ENCODE results near the gene CYP19A1.
A peak's percentile ranks its signal among the peaks of the same experiment; 100 is the strongest.

CYP19A1 gene

DNA sequence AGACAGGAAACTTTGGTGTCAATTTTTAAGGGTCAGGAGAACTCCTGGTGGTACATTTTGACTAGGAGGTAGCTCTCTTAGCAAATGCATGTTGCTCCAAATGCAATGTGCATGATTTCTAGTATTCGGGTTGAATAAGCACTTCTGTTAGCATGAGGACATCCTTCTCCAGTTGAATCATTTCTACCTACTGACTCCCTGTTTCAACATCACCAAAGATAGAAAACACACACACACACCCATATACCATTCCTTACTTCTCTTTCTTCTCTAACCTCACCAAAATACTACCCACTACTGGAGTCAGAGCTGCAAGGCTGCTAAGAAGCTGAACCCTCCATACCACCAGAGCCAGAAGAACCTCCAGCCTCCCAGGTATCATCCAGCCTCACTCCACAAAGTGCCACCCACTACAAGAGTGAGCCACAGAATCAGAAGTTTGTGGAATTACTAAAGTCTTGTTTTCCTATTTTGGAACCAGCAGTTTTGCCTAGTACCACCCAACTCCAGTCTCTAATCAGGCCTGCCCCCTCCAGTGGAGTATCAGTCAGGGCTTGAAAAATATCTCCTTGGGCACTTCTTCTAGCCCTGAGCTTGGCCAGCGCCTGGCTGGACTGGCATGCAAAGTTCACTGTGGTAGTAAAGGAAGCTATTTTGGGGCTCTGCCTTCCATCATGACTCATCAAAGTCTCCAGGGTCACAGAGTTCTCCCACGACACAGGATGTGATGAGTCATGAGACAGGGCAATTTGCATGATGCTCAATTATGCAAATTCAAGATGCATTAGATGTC is 110.3 kb downstream of the CYP19A1 start:
- Histone ChIP-seq H3K4me1 (ENCODE audit: insufficient read depth, poor library complexity, severe bottlenecking) (peaks cover 22% of the 10 kb centered on the region), H3K36me3 (ENCODE audit: low read depth) (no peaks in the 10 kb centered on the region), H3K4me3 (ENCODE audit: severe bottlenecking) (no peak overlapping the region), H3K27me3 (ENCODE audit: insufficient read depth, poor library complexity, severe bottlenecking) (no peaks in the 10 kb centered on the region), H3K27ac (ENCODE audit: poor library complexity, severe bottlenecking) (no peak overlapping the region), H3K9me3 (ENCODE audit: severe bottlenecking) (no peaks in the 10 kb centered on the region)
- TF ChIP-seq, protein P1, sequence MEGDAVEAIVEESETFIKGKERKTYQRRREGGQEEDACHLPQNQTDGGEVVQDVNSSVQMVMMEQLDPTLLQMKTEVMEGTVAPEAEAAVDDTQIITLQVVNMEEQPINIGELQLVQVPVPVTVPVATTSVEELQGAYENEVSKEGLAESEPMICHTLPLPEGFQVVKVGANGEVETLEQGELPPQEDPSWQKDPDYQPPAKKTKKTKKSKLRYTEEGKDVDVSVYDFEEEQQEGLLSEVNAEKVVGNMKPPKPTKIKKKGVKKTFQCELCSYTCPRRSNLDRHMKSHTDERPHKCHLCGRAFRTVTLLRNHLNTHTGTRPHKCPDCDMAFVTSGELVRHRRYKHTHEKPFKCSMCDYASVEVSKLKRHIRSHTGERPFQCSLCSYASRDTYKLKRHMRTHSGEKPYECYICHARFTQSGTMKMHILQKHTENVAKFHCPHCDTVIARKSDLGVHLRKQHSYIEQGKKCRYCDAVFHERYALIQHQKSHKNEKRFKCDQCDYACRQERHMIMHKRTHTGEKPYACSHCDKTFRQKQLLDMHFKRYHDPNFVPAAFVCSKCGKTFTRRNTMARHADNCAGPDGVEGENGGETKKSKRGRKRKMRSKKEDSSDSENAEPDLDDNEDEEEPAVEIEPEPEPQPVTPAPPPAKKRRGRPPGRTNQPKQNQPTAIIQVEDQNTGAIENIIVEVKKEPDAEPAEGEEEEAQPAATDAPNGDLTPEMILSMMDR (IDR thresholded peaks at IDR 0.05; ENCODE audit: poor library complexity, severe bottlenecking) = no peak
- DNase-seq (ENCODE audit: low spot score) (no peak), ATAC-seq (ENCODE audit: low read depth) (peak; percentile 76)

DNA sequence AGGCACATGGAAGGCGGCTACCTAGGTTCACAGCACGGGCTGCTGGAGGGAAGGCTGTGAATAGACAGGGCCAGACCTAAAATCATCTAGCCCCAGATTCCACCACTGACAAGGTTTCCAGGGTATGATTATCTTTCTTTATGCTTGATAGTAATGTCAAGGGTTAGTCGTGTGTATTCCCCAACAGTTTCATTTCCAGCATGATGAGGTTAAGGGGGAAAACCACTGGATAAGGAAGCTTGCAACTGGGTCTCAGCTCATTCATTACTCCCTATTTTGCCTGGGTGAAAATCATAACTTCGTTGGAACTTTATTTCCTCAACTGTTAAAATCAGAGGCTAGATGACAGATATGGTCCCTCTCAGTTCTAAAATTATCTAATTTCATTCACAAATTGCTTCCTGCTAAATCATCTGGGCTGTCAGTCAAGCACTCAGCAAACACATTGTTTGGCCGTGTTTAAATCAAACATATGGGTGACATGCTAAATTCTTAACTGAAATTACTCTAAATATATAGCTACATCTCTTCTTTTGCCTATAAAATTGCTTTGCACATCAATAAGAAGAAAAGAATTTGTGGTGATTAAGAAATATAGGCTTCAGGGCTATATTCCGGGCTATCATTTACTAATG is 111.7 kb downstream of the CYP19A1 start:
- peaks cover 22% of the 10 kb centered on the region for H3K4me1 ChIP-seq (ENCODE audit: insufficient read depth, poor library complexity, severe bottlenecking)
- ATAC-seq (ENCODE audit: low read depth) = no peak

DNA sequence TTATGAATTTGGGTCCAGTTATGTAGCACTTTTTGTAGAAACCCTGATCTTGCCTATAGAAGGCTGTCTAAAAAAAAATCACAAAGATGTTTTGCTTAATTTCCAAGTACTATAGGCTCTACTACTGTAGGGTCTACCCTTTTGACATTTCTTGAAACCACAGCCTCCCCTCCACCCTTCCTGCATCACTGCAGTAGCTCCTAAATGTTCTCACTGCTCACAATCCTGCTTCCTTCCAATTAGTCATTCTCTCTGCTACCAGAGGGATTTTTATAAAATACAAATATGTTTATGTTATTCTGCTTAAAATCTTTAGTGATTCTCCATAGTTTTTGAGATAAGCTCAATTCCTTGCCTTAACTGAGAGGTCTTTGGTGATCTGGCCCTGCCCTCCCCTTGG is 114.0 kb downstream of the CYP19A1 start:
- no peak for ATAC-seq (ENCODE audit: low read depth)
- no peak for DNase-seq (ENCODE audit: low spot score)
- no peak overlapping the region for H3K4me3 ChIP-seq (ENCODE audit: severe bottlenecking)
- H3K4me1 ChIP-seq (ENCODE audit: insufficient read depth, poor library complexity, severe bottlenecking) = peaks cover 22% of the 10 kb centered on the region
- no peaks in the 10 kb centered on the region for H3K9me3 ChIP-seq (ENCODE audit: severe bottlenecking)
- TF ChIP-seq, protein P1 (IDR thresholded peaks at IDR 0.05; ENCODE audit: poor library complexity, severe bottlenecking) = no peak
- no peaks in the 10 kb centered on the region for H3K27me3 ChIP-seq (ENCODE audit: insufficient read depth, poor library complexity, severe bottlenecking)
- no peaks in the 10 kb centered on the region for H3K36me3 ChIP-seq (ENCODE audit: low read depth)
- H3K27ac ChIP-seq (ENCODE audit: poor library complexity, severe bottlenecking) = no peak overlapping the region

More for the DNA sequence above, 111.7 kb downstream of the CYP19A1 start:
- Histone ChIP-seq H3K36me3 (ENCODE audit: low read depth) (no peaks in the 10 kb centered on the region), H3K4me3 (ENCODE audit: severe bottlenecking) (no peak overlapping the region), H3K27ac (ENCODE audit: poor library complexity, severe bottlenecking) (no peak overlapping the region), H3K9me3 (ENCODE audit: severe bottlenecking) (no peaks in the 10 kb centered on the region), H3K27me3 (ENCODE audit: insufficient read depth, poor library complexity, severe bottlenecking) (no peaks in the 10 kb centered on the region)
- TF ChIP-seq, protein P1 (IDR thresholded peaks at IDR 0.05; ENCODE audit: poor library complexity, severe bottlenecking) = no peak
- DNase-seq (ENCODE audit: low spot score) = no peak

DNA sequence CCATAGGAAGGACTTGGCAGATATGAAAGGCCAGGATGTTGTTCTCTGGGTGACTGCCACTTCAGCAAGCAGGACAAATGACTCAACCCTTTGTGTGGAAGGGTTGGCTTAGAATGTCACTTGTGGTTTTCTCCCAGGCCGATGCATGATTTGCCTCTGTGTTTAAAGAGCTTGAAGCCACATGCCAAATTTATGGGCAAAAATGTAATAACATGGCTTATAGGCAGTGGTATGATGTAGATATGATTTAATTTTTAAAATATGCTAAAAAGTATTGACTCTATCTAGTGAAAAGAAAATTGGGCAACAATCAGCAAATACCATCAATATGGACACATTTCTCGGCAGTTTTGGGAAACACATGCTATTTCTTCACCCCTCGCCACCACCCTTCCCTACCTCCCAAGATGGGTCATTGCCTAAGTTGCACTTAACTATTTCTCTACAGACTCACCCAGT is 114.6 kb downstream of the CYP19A1 start:
- no peak overlapping the region for H3K27ac ChIP-seq (ENCODE audit: poor library complexity, severe bottlenecking)
- TF ChIP-seq, protein P1 (IDR thresholded peaks at IDR 0.05; ENCODE audit: poor library complexity, severe bottlenecking) = no peak
- H3K27me3 ChIP-seq (ENCODE audit: insufficient read depth, poor library complexity, severe bottlenecking) = no peaks in the 10 kb centered on the region
- no peak overlapping the region for H3K4me3 ChIP-seq (ENCODE audit: severe bottlenecking)
- peaks cover 21% of the 10 kb centered on the region for H3K4me1 ChIP-seq (ENCODE audit: insufficient read depth, poor library complexity, severe bottlenecking)
- ATAC-seq (ENCODE audit: low read depth) (0 out of 3 replicates have a peak, but pooled peaks have one; percentile 17), DNase-seq (ENCODE audit: low spot score) (no peak)
- H3K9me3 ChIP-seq (ENCODE audit: severe bottlenecking) = no peaks in the 10 kb centered on the region
- H3K36me3 ChIP-seq (ENCODE audit: low read depth) = no peaks in the 10 kb centered on the region

All from RWPE2 (cell line).